Endodermal cell (in vitro differentiated cells): Measurements from ENCODE around the gene UCP2. TPM values are rescaled to one million over a fixed set of nuclear protein-coding genes. Genes with fewer than 3 reads are reported as not detected.

Experiments used
- DNase-seq: peaks from one replicate; pipeline ENCODE4 v3.0.0-alpha.2; 2017
- H3K27ac ChIP-seq: 2 replicates; pipeline ENCODE4 v1.5.1; 2013; ENCODE audit warnings: mild to moderate bottlenecking, low read depth, low read length, moderate library complexity
- H3K27me3 ChIP-seq: 2 replicates; pipeline ENCODE4 v1.6.1; 2013; ENCODE audit warnings: mild to moderate bottlenecking, low read length, moderate library complexity; ENCODE audit not compliant: insufficient read depth, control insufficient read depth, poor library complexity, severe bottlenecking
- H3K36me3 ChIP-seq: 2 replicates; pipeline ENCODE4 v1.7.0; 2013; ENCODE audit warnings: mild to moderate bottlenecking, low read length, moderate library complexity; ENCODE audit not compliant: control insufficient read depth, insufficient read depth
- H3K4me1 ChIP-seq: one replicate; pipeline ENCODE4 v1.7.0; 2013; ENCODE audit warnings: low read length; ENCODE audit not compliant: control insufficient read depth, insufficient read depth
- H3K4me3 ChIP-seq: 2 replicates; pipeline ENCODE4 v1.5.1; 2013; ENCODE audit warnings: mild to moderate bottlenecking, low read length, moderate library complexity
- H3K9ac ChIP-seq: 2 replicates; pipeline ENCODE4 v1.6.1; 2013; ENCODE audit warnings: mild to moderate bottlenecking, low read length, moderate library complexity; ENCODE audit not compliant: poor library complexity, severe bottlenecking; ENCODE audit errors: extremely low read depth
- H3K9me3 ChIP-seq: 2 replicates; pipeline ENCODE4 v1.6.1; 2013; ENCODE audit warnings: mild to moderate bottlenecking, low read length, moderate library complexity; ENCODE audit not compliant: control insufficient read depth
- H3K27ac Mint-ChIP-seq: 2 replicates; pipeline ENCODE4 v1.8.0; 2020; ENCODE audit warnings: mixed read lengths
- H3K27me3 Mint-ChIP-seq: 2 replicates; pipeline ENCODE4 v1.8.0; 2021; ENCODE audit warnings: mild to moderate bottlenecking, mixed read lengths; ENCODE audit not compliant: insufficient read depth
- H3K36me3 Mint-ChIP-seq: 2 replicates; pipeline ENCODE4 v1.8.0; 2020; ENCODE audit warnings: low read depth, mixed read lengths
- H3K4me1 Mint-ChIP-seq: 2 replicates; pipeline ENCODE4 v1.8.0; 2020; ENCODE audit warnings: mixed read lengths
- H3K4me3 Mint-ChIP-seq: 2 replicates; pipeline ENCODE4 v1.8.0; 2020; ENCODE audit warnings: mild to moderate bottlenecking, moderate library complexity, mixed read lengths
- H3K9me3 Mint-ChIP-seq: 2 replicates; pipeline ENCODE4 v1.8.0; 2020; ENCODE audit warnings: mild to moderate bottlenecking, mixed read lengths
- WGBS, 2 experiments: methylation state at CpG; one replicate each; pipeline versions ENCODE4 v1.1.5 to v1.1.7; 2013; ENCODE audit warnings: missing lambda C conversion rate in 2 of 2, mixed read lengths in 1 of 2; ENCODE audit not compliant: insufficient coverage in 1 of 2, insufficient read length in 1 of 2; 5-methylcytosine and 5-hydroxymethylcytosine counted together
- total RNA-seq, 2 donors: library from RNA; stranded (reverse); fragmentation: NEBNext Ultra II Directional in 1 of 2; extraction: Animal tissue kit (Norgen Biotek cat#: 25700) in 1 of 2; gene quantifications; 2 replicates in 1 of 2; 3 replicates in 1 of 2; pipeline ENCODE4 v1.2.1, GENCODE V29; 2021
- TF ChIP-seq, protein P1 (sequence below): fragments of 200-600 bp; sonication (generic); conservative IDR thresholded peaks from 2 replicates; pipeline ENCODE4 v1.5.0; 2021; ENCODE audit warnings: antibody characterized with exemption, mild to moderate bottlenecking

UCP2 gene
- total RNA-seq, 2 donors from 2014 or later: 140 to 202 TPM

- Mint-ChIP-seq H3K9me3 (no peaks in the 10 kb centered on the region), H3K27me3 (peaks cover 6% of the 10 kb centered on the region), H3K36me3 (peaks cover 4% of the 10 kb centered on the region), H3K27ac (no peak overlapping the region), H3K4me3 (no peak overlapping the region), H3K4me1 (peaks cover 3% of the 10 kb centered on the region)
- 87 to 100% methylated on average over 1 to 2 of the region's 2 CpGs for WGBS, 2 experiments
- Histone ChIP-seq H3K36me3 (peaks cover 3% of the 10 kb centered on the region), H3K27ac (no peak overlapping the region), H3K9ac (no peak overlapping the region), H3K9me3 (no peaks in the 10 kb centered on the region), H3K27me3 (no peaks in the 10 kb centered on the region), H3K4me3 (no peak overlapping the region), H3K4me1 (no peaks in the 10 kb centered on the region)
- DNase-seq: no peak
- TF ChIP-seq, protein P1, sequence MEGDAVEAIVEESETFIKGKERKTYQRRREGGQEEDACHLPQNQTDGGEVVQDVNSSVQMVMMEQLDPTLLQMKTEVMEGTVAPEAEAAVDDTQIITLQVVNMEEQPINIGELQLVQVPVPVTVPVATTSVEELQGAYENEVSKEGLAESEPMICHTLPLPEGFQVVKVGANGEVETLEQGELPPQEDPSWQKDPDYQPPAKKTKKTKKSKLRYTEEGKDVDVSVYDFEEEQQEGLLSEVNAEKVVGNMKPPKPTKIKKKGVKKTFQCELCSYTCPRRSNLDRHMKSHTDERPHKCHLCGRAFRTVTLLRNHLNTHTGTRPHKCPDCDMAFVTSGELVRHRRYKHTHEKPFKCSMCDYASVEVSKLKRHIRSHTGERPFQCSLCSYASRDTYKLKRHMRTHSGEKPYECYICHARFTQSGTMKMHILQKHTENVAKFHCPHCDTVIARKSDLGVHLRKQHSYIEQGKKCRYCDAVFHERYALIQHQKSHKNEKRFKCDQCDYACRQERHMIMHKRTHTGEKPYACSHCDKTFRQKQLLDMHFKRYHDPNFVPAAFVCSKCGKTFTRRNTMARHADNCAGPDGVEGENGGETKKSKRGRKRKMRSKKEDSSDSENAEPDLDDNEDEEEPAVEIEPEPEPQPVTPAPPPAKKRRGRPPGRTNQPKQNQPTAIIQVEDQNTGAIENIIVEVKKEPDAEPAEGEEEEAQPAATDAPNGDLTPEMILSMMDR: no peak
These were observed 13.6 kb downstream of the UCP2 start for GRCh38 chr11:73969091-73969490.

DNA sequence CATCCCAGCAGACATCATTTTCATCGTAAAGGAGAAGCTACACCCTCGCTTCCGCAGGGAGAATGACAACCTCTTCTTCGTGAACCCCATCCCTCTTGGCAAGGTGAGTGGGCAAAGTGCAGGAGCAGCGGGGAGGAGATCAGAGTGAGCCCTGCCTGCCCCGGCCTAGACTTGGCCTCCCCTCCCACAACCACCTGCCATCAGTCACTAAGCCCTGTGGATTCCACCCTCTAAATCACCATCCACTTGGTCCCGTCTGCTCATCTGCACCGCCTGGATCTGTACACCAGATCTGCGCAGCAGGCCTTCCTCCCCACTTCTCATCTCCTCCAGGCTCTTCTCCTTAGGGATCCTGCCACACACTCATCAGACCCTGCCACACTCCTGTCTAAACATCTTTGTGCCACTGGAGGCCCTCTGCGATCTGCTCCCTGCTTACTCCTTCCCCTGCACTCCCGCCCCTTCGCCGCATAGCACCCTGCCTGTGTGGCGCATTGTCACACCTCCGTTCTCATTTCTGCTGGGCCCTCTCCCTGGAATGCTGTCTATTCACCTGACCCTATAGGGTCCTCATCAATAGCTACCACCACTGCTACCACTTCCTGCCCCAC lies 14.2 kb downstream of the UCP2 start:
- Histone ChIP-seq H3K36me3 (no peaks in the 10 kb centered on the region), H3K4me3 (no peak overlapping the region), H3K4me1 (no peaks in the 10 kb centered on the region), H3K27ac (no peak overlapping the region), H3K9me3 (no peaks in the 10 kb centered on the region), H3K9ac (no peak overlapping the region), H3K27me3 (no peaks in the 10 kb centered on the region)
- H3K9me3 Mint-ChIP-seq: no peaks in the 10 kb centered on the region
- 86 to 89% methylated on average over 12 to 15 of the region's 15 CpGs for WGBS, 2 experiments
- H3K4me3 Mint-ChIP-seq: no peak overlapping the region
- peak overlapping the region; percentile 8 for H3K27ac Mint-ChIP-seq
- H3K4me1 Mint-ChIP-seq: peaks cover 6% of the 10 kb centered on the region
- DNase-seq: no peak
- H3K27me3 Mint-ChIP-seq: peaks cover 8% of the 10 kb centered on the region
- TF ChIP-seq, protein P1: no peak
- no peaks in the 10 kb centered on the region for H3K36me3 Mint-ChIP-seq

- Histone ChIP-seq H3K4me1 (no peaks in the 10 kb centered on the region), H3K4me3 (no peak overlapping the region), H3K27ac (no peak overlapping the region), H3K9me3 (no peaks in the 10 kb centered on the region), H3K9ac (no peak overlapping the region), H3K36me3 (no peaks in the 10 kb centered on the region), H3K27me3 (no peaks in the 10 kb centered on the region)
- TF ChIP-seq, protein P1: no peak
- H3K4me1 Mint-ChIP-seq: peaks cover 6% of the 10 kb centered on the region
- H3K9me3 Mint-ChIP-seq: no peaks in the 10 kb centered on the region
- H3K27me3 Mint-ChIP-seq: peaks cover 11% of the 10 kb centered on the region
- no peak overlapping the region for H3K4me3 Mint-ChIP-seq
- no peak overlapping the region for H3K27ac Mint-ChIP-seq
- WGBS, 2 experiments: 67 to 84% methylated on average over 1 to 2 of the region's 2 CpGs
- DNase-seq: peak; percentile 39
- no peaks in the 10 kb centered on the region for H3K36me3 Mint-ChIP-seq
These were observed 16.9 kb downstream of the UCP2 start for GRCh38 chr11:73965764-73966121.
